NB4 (cell line): ENCODE data around the gene SIRPB1.

ENCODE experiments used
- DNase-seq: peaks from one replicate; pipeline ENCODE4 v3.0.0; 2010; ENCODE audit warnings: low read depth
- H3K4me3 ChIP-seq: one replicate; pipeline ENCODE4 v1.5.1; 2011; ENCODE audit warnings: mild to moderate bottlenecking, low read depth, low read length, moderate library complexity
- CTCF ChIP-seq: IDR thresholded peaks from one replicate; pipeline ENCODE4 v1.5.1; 2012; ENCODE audit warnings: low read depth, low read length
- MAX ChIP-seq: IDR thresholded peaks from 2 replicates; pipeline ENCODE4 v1.6.1; 2011; ENCODE audit warnings: low read depth, low read length
- MYC ChIP-seq: IDR thresholded peaks from 2 replicates; pipeline ENCODE4 v1.6.1; 2011; ENCODE audit warnings: low read depth, low read length
- POLR2A ChIP-seq: IDR thresholded peaks from 2 replicates; pipeline ENCODE4 v1.6.1; 2011; ENCODE audit warnings: mild to moderate bottlenecking; ENCODE audit not compliant: insufficient read length; ENCODE audit errors: extremely low read depth

The SIRPB1 gene

GRCh38 chr20:1654996-1655395 lies 35.2 kb upstream of the SIRPB1 start:
- TF ChIP-seq MYC: no peak
- TF ChIP-seq MAX: no peak
- no peak for TF ChIP-seq POLR2A
- no peak for TF ChIP-seq CTCF
- no peak for DNase-seq
- no peak overlapping the region for H3K4me3 ChIP-seq

GRCh38 chr20:1652960-1653359 lies 33.2 kb upstream of the SIRPB1 start:
- no peak for DNase-seq
- TF ChIP-seq MYC (no peak), MAX (no peak), CTCF (no peak), POLR2A (no peak)
- H3K4me3 ChIP-seq: no peak overlapping the region

GRCh38 chr20:1652104-1652503 lies 32.3 kb upstream of the SIRPB1 start:
- no peak overlapping the region for H3K4me3 ChIP-seq
- TF ChIP-seq MYC: no peak
- TF ChIP-seq POLR2A: no peak
- TF ChIP-seq MAX: no peak
- no peak for TF ChIP-seq CTCF
- DNase-seq: no peak

- no peak for DNase-seq
- no peak overlapping the region for H3K4me3 ChIP-seq
- no peak for TF ChIP-seq MYC
Observed at GRCh38 chr20:1651268-1652058, 31.7 kb upstream of the SIRPB1 start.

GRCh38 chr20:1648101-1648500 lies 28.3 kb upstream of the SIRPB1 start:
- TF ChIP-seq MAX: no peak
- no peak for TF ChIP-seq POLR2A
- TF ChIP-seq CTCF: no peak
- TF ChIP-seq MYC: no peak
- no peak overlapping the region for H3K4me3 ChIP-seq
- DNase-seq: no peak

- H3K4me3 ChIP-seq: no peak overlapping the region
- no peak for TF ChIP-seq MAX
- TF ChIP-seq POLR2A: no peak
- TF ChIP-seq MYC: no peak
- no peak for TF ChIP-seq CTCF
- no peak for DNase-seq
Observed at GRCh38 chr20:1646975-1647431, 27.2 kb upstream of the SIRPB1 start.
